GM12878 (cell line): ENCODE data around the gene PHC3. TPM values are rescaled to one million over a fixed set of nuclear protein-coding genes. Genes with fewer than 3 reads are reported as not detected.

Experiments used
- ATF7 ChIP-seq: fragments of 450-650 bp; IDR thresholded peaks from 2 replicates; pipeline ENCODE4 v1.6.1; 2016; ENCODE audit warnings: low read depth, mild to moderate bottlenecking
- BHLHE40 ChIP-seq, 2 experiments: fragments of 450-650 bp in 1 of 2; IDR thresholded peaks; 2 replicates each; pipeline ENCODE4 v1.6.1; 2011 to 2017; ENCODE audit warnings: low read depth in 2 of 2, borderline replicate concordance in 1 of 2, improper control_type of control experiment in 1 of 2, low read length in 1 of 2, mild to moderate bottlenecking in 1 of 2
- CREM ChIP-seq: IDR thresholded peaks from 2 replicates; pipeline ENCODE4 v1.6.1; 2014; ENCODE audit warnings: antibody characterized with exemption, low read depth
- EED ChIP-seq: sonication (generic); IDR thresholded peaks from 2 replicates; pipeline ENCODE4 v1.6.1; 2016; ENCODE audit warnings: antibody characterized with exemption, low read depth
- EGR1 ChIP-seq, 2 experiments: IDR thresholded peaks; 1 replicate in 1 of 2; 2 replicates in 1 of 2; pipeline ENCODE4 v1.6.1; 2011 to 2012; ENCODE audit warnings: low read depth in 2 of 2, low read length in 2 of 2, borderline replicate concordance in 1 of 2, mild to moderate bottlenecking in 1 of 2, moderate library complexity in 1 of 2
- FOXK2 ChIP-seq: fragments of 450-650 bp; IDR thresholded peaks from 2 replicates; pipeline ENCODE4 v1.6.1; 2017; ENCODE audit warnings: mild to moderate bottlenecking, moderate library complexity
- FOXM1 ChIP-seq: IDR thresholded peaks from 2 replicates; pipeline ENCODE4 v1.6.1; 2012; ENCODE audit warnings: low read depth, mild to moderate bottlenecking, inconsistent platforms, low read length, moderate library complexity
- HCFC1 ChIP-seq: fragments of 150-350 bp; IDR thresholded peaks from 2 replicates; pipeline ENCODE4 v1.6.1; 2014; ENCODE audit warnings: low read length
- JUND ChIP-seq: IDR thresholded peaks from 2 replicates; pipeline ENCODE4 v1.6.1; 2012; ENCODE audit warnings: low read depth, mild to moderate bottlenecking, low read length, improper control_type of control experiment, moderate library complexity
- LARP7 ChIP-seq: fragments of 450-650 bp; IDR thresholded peaks from 2 replicates; pipeline ENCODE4 v1.6.1; 2017; ENCODE audit warnings: mild to moderate bottlenecking
- MEF2A ChIP-seq: IDR thresholded peaks from 2 replicates; pipeline ENCODE4 v1.6.1; 2011; ENCODE audit warnings: low read depth, mild to moderate bottlenecking, low read length, moderate library complexity; ENCODE audit not compliant: insufficient read depth
- MTA2 ChIP-seq: fragments of 450-650 bp; IDR thresholded peaks from 2 replicates; pipeline ENCODE4 v1.6.1; 2016; ENCODE audit warnings: low read depth, mild to moderate bottlenecking, moderate library complexity
- NR2F1 ChIP-seq: fragments of 450-650 bp; conservative IDR thresholded peaks from 2 replicates; pipeline ENCODE4 v1.6.1; 2017; ENCODE audit warnings: mild to moderate bottlenecking
- POU2F2 ChIP-seq: IDR thresholded peaks from 3 replicates; pipeline ENCODE4 v1.6.1; 2011; ENCODE audit warnings: low read depth, mild to moderate bottlenecking, low read length, borderline replicate concordance
- RBBP5 ChIP-seq: fragments of 200-600 bp; sonication (generic); conservative IDR thresholded peaks from 2 replicates; pipeline ENCODE4 v1.6.1; 2016
- SIX5 ChIP-seq: IDR thresholded peaks from 2 replicates; pipeline ENCODE4 v1.6.1; 2011; ENCODE audit warnings: mild to moderate bottlenecking, low read depth, low read length, moderate library complexity; ENCODE audit not compliant: severe bottlenecking
- SP1 ChIP-seq: IDR thresholded peaks from one replicate; pipeline ENCODE4 v1.6.1; 2011; ENCODE audit warnings: low read depth, low read length
- SREBF1 ChIP-seq: IDR thresholded peaks from 2 replicates; pipeline ENCODE4 v1.6.1; 2012; ENCODE audit warnings: mild to moderate bottlenecking, low read length
- TAF1 ChIP-seq: IDR thresholded peaks from 2 replicates; pipeline ENCODE4 v1.6.1; 2011; ENCODE audit warnings: mild to moderate bottlenecking, low read depth, low read length, borderline replicate concordance
- TARDBP ChIP-seq: IDR thresholded peaks from 2 replicates; pipeline ENCODE4 v1.6.1; 2016; ENCODE audit warnings: borderline replicate concordance
- ZNF207 ChIP-seq: fragments of 450-650 bp; IDR thresholded peaks from 2 replicates; pipeline ENCODE4 v1.6.1; 2014; ENCODE audit warnings: antibody characterized with exemption, mild to moderate bottlenecking, borderline replicate concordance
- ZNF622 ChIP-seq: fragments of 450-650 bp; IDR thresholded peaks from 2 replicates; pipeline ENCODE4 v1.6.1; 2017; ENCODE audit warnings: mild to moderate bottlenecking, inconsistent platforms
- polyA plus RNA-seq, 11 experiments: library from polyadenylated mRNA; depleted of rRNA in 4 of 11; unstranded in 6 of 11; stranded (reverse) in 5 of 11; fragments of >200 nt; fragmentation: Nextera tagmentation in 4 of 11; fragmentation: Illumina TruSeq in 1 of 11; extraction: Ambion mirVana in 4 of 11; extraction: Trizol in 1 of 11; gene quantifications; 1 replicate in 1 of 11; 2 replicates in 10 of 11; pipeline versions ENCODE4 v1.2.1 to v1.2.3, GENCODE V29; 2011 to 2016; ENCODE audit warnings: inconsistent platforms in 2 of 11, missing spikeins in 2 of 11, low read depth in 1 of 11
- total RNA-seq, 4 experiments: library from RNA; depleted of rRNA in 3 of 4; stranded (reverse); fragments of >200 nt in 3 of 4; fragmentation: Illumina TruSeq in 1 of 4; extraction: Trizol in 1 of 4; gene quantifications; 2 replicates each; pipeline versions ENCODE4 v1.2.1 to v1.2.3, GENCODE V29; 2013 to 2021
- TF ChIP-seq, protein P1 (sequence below): fragments of 450-650 bp; conservative IDR thresholded peaks from 2 replicates; pipeline ENCODE4 v1.6.1; 2017; ENCODE audit warnings: mild to moderate bottlenecking, moderate library complexity
- TF ChIP-seq, protein P2 (sequence below): fragments of 450-650 bp; IDR thresholded peaks from 2 replicates; pipeline ENCODE4 v1.6.1; 2018; ENCODE audit warnings: borderline replicate concordance, mild to moderate bottlenecking; ENCODE audit not compliant: partially characterized antibody
- TF ChIP-seq, protein P3 (sequence below): fragments of 450-650 bp; IDR thresholded peaks from 2 replicates; pipeline ENCODE4 v1.6.1; 2017; ENCODE audit warnings: antibody characterized with exemption, mild to moderate bottlenecking, moderate library complexity

Gene PHC3
- total and polyA plus RNA-seq, 10 of the 15 experiments (the other 5 are each of a cell fraction or from before 2014, with no cell fraction given): 3.3 to 62.3 (median 22.1) TPM

DNA sequence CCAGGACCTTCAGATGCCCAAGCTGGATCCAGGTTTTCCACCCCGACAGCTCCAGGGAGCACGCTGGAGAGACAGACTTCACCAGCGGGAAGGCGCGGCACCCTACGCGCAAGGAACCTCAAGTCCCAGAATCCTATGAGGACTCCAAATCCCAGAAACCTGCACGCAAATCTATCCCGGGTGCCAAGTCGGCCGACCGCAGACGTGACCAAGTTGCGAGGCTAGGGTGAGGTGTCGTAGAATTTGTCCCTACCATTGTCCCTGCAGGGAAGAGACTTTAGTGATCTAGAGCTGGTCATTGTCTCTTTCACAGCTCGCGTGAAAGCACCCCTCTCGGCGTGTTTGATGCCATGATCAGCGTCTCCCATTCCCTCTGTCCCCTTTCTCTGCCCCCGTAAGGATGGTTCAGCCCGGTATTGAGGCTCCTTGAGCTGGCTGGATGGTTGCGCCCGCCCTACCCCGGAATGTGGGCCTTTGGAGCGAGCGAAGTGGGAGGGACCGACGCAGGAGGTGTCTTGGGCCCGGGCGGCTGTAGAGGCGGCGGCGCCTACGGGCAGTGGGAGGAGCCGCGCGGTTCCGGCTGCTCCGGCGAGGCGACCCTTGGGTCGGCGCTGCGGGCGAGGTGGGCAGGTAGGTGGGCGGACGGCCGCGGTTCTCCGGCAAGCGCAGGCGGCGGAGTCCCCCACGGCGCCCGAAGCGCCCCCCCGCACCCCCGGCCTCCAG, 40.6 kb upstream of the PHC3 start, which contains the start of gene PRKCI (continued):
- TF ChIP-seq HCFC1 (peak; percentile 68), SIX5 (peak; percentile 70), SP1 (peak; percentile 60), BHLHE40 (IDR thresholded peaks at IDR 0.05; ENCODE audit: borderline replicate concordance in 1 of 2, low read depth in 2 of 2, low read length in 1 of 2) (peak; percentile 97 to 98), RBBP5 (no peak), FOXM1 (no peak), FOXK2 (peak; percentile 99), SREBF1 (peak; percentile 98), MTA2 (peak; percentile 43), POU2F2 (peak; percentile 49; the same call in 2 of the 3 replicates), EGR1 (IDR thresholded peaks at IDR 0.05; ENCODE audit: borderline replicate concordance in 1 of 2, low read depth in 2 of 2, low read length in 2 of 2) (peak; percentile 42 to 50; a peak in 2 of 3 replicates), ZNF622 (no peak), LARP7 (peak; percentile 59; the same call in 1 of the 2 replicates), CREM (peak; percentile 67), EED (peak; percentile 82), NR2F1 (peak; percentile 84), MEF2A (no peak), JUND (peak; percentile 99), ATF7 (peak; percentile 100), TAF1 (peak; percentile 15; the same call in 1 of the 2 replicates), TARDBP (0 out of 2 replicates have a peak, but pooled peaks have one; percentile 70), ZNF207 (peak; percentile 93; the same call in 1 of the 2 replicates)
- TF ChIP-seq, protein P1, sequence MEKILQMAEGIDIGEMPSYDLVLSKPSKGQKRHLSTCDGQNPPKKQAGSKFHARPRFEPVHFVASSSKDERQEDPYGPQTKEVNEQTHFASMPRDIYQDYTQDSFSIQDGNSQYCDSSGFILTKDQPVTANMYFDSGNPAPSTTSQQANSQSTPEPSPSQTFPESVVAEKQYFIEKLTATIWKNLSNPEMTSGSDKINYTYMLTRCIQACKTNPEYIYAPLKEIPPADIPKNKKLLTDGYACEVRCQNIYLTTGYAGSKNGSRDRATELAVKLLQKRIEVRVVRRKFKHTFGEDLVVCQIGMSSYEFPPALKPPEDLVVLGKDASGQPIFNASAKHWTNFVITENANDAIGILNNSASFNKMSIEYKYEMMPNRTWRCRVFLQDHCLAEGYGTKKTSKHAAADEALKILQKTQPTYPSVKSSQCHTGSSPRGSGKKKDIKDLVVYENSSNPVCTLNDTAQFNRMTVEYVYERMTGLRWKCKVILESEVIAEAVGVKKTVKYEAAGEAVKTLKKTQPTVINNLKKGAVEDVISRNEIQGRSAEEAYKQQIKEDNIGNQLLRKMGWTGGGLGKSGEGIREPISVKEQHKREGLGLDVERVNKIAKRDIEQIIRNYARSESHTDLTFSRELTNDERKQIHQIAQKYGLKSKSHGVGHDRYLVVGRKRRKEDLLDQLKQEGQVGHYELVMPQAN: 0 out of 2 replicates have a peak, but pooled peaks have one; percentile 39
- TF ChIP-seq, protein P2, sequence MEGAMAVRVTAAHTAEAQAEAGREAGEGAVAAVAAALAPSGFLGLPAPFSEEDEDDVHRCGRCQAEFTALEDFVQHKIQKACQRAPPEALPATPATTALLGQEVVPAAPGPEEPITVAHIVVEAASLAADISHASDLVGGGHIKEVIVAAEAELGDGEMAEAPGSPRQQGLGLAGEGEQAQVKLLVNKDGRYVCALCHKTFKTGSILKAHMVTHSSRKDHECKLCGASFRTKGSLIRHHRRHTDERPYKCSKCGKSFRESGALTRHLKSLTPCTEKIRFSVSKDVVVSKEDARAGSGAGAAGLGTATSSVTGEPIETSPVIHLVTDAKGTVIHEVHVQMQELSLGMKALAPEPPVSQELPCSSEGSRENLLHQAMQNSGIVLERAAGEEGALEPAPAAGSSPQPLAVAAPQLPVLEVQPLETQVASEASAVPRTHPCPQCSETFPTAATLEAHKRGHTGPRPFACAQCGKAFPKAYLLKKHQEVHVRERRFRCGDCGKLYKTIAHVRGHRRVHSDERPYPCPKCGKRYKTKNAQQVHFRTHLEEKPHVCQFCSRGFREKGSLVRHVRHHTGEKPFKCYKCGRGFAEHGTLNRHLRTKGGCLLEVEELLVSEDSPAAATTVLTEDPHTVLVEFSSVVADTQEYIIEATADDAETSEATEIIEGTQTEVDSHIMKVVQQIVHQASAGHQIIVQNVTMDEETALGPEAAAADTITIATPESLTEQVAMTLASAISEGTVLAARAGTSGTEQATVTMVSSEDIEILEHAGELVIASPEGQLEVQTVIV: peak; percentile 83
- TF ChIP-seq, protein P3, sequence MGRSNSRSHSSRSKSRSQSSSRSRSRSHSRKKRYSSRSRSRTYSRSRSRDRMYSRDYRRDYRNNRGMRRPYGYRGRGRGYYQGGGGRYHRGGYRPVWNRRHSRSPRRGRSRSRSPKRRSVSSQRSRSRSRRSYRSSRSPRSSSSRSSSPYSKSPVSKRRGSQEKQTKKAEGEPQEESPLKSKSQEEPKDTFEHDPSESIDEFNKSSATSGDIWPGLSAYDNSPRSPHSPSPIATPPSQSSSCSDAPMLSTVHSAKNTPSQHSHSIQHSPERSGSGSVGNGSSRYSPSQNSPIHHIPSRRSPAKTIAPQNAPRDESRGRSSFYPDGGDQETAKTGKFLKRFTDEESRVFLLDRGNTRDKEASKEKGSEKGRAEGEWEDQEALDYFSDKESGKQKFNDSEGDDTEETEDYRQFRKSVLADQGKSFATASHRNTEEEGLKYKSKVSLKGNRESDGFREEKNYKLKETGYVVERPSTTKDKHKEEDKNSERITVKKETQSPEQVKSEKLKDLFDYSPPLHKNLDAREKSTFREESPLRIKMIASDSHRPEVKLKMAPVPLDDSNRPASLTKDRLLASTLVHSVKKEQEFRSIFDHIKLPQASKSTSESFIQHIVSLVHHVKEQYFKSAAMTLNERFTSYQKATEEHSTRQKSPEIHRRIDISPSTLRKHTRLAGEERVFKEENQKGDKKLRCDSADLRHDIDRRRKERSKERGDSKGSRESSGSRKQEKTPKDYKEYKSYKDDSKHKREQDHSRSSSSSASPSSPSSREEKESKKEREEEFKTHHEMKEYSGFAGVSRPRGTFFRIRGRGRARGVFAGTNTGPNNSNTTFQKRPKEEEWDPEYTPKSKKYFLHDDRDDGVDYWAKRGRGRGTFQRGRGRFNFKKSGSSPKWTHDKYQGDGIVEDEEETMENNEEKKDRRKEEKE: peak; percentile 94
